Neural cell (in vitro differentiated cells): Measurements from ENCODE around the gene LCLAT1. TPM values are rescaled to one million over a fixed set of nuclear protein-coding genes. Genes with fewer than 3 reads are reported as not detected.

Source experiments
- H2AFZ ChIP-seq: fragments of 200-600, 300-800 bp; sonication (generic), shearing (Covaris generic); 2 replicates; pipeline ENCODE4 v1.6.0; 2014; ENCODE audit warnings: low read depth, mild to moderate bottlenecking, antibody characterized with exemption, low read length, moderate library complexity
- H3F3A ChIP-seq: fragments of 200-600 bp; shearing (Covaris generic); 2 replicates; pipeline ENCODE4 v1.6.1; 2016; ENCODE audit warnings: mild to moderate bottlenecking, moderate library complexity, mixed read lengths, antibody characterized with exemption, low read length; ENCODE audit not compliant: insufficient read depth, poor library complexity, severe bottlenecking
- H3K27ac ChIP-seq: fragments of 200-600, 300-800 bp; sonication (generic), shearing (Covaris generic); 2 replicates; pipeline ENCODE4 v1.5.1; 2014; ENCODE audit warnings: mild to moderate bottlenecking, low read length, moderate library complexity
- H3K27me3 ChIP-seq: fragments of 300-800, 200-600 bp; sonication (generic), shearing (Covaris generic); 2 replicates; pipeline ENCODE4 v1.6.0; 2014; ENCODE audit warnings: mild to moderate bottlenecking, low read depth, low read length, moderate library complexity; ENCODE audit not compliant: insufficient read depth
- H3K36me3 ChIP-seq: fragments of 300-800, 200-600 bp; sonication (generic), shearing (Covaris generic); 2 replicates; pipeline ENCODE4 v1.5.1; 2014; ENCODE audit warnings: mild to moderate bottlenecking, antibody characterized with exemption, low read length, moderate library complexity; ENCODE audit not compliant: insufficient read depth
- H3K4me2 ChIP-seq: fragments of 300-800, 200-600 bp; sonication (generic), shearing (Covaris generic); 2 replicates; pipeline ENCODE4 v1.6.0; 2014; ENCODE audit warnings: mild to moderate bottlenecking, low read length
- H3K4me3 ChIP-seq: fragments of 300-800, 200-600 bp; sonication (generic), shearing (Covaris generic); 2 replicates; pipeline ENCODE4 v1.5.1; 2014; ENCODE audit warnings: mild to moderate bottlenecking, low read length, moderate library complexity
- H3K79me2 ChIP-seq: fragments of 200-600 bp; shearing (Covaris generic); replicated peaks from 2 replicates; pipeline ENCODE4 v1.6.0; 2014; ENCODE audit warnings: mild to moderate bottlenecking, low read length, moderate library complexity; ENCODE audit not compliant: insufficient read depth
- H3K9ac ChIP-seq: fragments of 300-800, 200-600 bp; sonication (generic), shearing (Covaris generic); 2 replicates; pipeline ENCODE4 v1.6.1; 2016; ENCODE audit warnings: mild to moderate bottlenecking, low read length, mixed read lengths
- H3K9me2 ChIP-seq: fragments of 200-600 bp; shearing (Covaris generic); 2 replicates; pipeline ENCODE4 v1.6.1; 2016; ENCODE audit warnings: mild to moderate bottlenecking, low read length, mixed read lengths; ENCODE audit not compliant: insufficient read depth
- H3K9me3 ChIP-seq: fragments of 200-600, 300-800 bp; sonication (generic), shearing (Covaris generic); 2 replicates; pipeline ENCODE4 v1.6.1; 2016; ENCODE audit warnings: mild to moderate bottlenecking, mixed run types, low read length, moderate library complexity, mixed read lengths
- H4K20me1 ChIP-seq: fragments of 200-600 bp; shearing (Covaris generic); 2 replicates; pipeline ENCODE4 v1.6.1; 2016; ENCODE audit warnings: mild to moderate bottlenecking, mixed run types; ENCODE audit not compliant: insufficient read depth
- CTCF ChIP-seq: fragments of 450-650 bp; IDR thresholded peaks from 2 replicates; pipeline ENCODE4 v1.5.1; 2014; ENCODE audit warnings: antibody characterized with exemption, mild to moderate bottlenecking, moderate library complexity; ENCODE audit not compliant: poor library complexity, severe bottlenecking
- EP300 ChIP-seq: fragments of 450-650 bp; conservative IDR thresholded peaks from 2 replicates; pipeline ENCODE4 v1.6.1; 2014; ENCODE audit warnings: antibody characterized with exemption, mild to moderate bottlenecking, moderate library complexity; ENCODE audit not compliant: poor library complexity, severe bottlenecking
- EZH2 ChIP-seq: fragments of 200-600, 300-800 bp; shearing (Covaris generic), sonication (generic); IDR thresholded peaks from 2 replicates; pipeline ENCODE4 v1.6.1; 2014; ENCODE audit warnings: antibody characterized with exemption, low read length, borderline replicate concordance, mild to moderate bottlenecking; ENCODE audit not compliant: insufficient read depth, poor library complexity, severe bottlenecking
- MXI1 ChIP-seq: fragments of 450-650 bp; conservative IDR thresholded peaks from 2 replicates; pipeline ENCODE4 v1.6.1; 2014; ENCODE audit warnings: antibody characterized with exemption, mild to moderate bottlenecking; ENCODE audit not compliant: poor library complexity, severe bottlenecking
- POLR2AphosphoS5 ChIP-seq: IDR thresholded peaks from 2 replicates; pipeline ENCODE4 v1.6.1; 2012
- RAD21 ChIP-seq: fragments of 450-650 bp; conservative IDR thresholded peaks from 2 replicates; pipeline ENCODE4 v1.6.1; 2014; ENCODE audit warnings: antibody characterized with exemption, mild to moderate bottlenecking, moderate library complexity
- SMC3 ChIP-seq: fragments of 450-650 bp; conservative IDR thresholded peaks from 2 replicates; pipeline ENCODE4 v1.6.1; 2014; ENCODE audit warnings: antibody characterized with exemption, mild to moderate bottlenecking, moderate library complexity; ENCODE audit not compliant: poor library complexity
- TAF1 ChIP-seq: IDR thresholded peaks from 2 replicates; pipeline ENCODE4 v1.6.1; 2012; ENCODE audit warnings: low read depth
- polyA plus RNA-seq: library from polyadenylated mRNA; depleted of rRNA; stranded (reverse); fragments of >200 nt; gene quantifications from 2 replicates; pipeline ENCODE4 v1.2.3, GENCODE V29; 2014
- TF ChIP-seq, protein P1 (sequence below): IDR thresholded peaks from 2 replicates; pipeline ENCODE4 v1.6.1; 2012; ENCODE audit warnings: borderline replicate concordance

LCLAT1 gene
- polyA plus RNA-seq, 1 donor from 2014 or later, result 5.8 TPM

- Histone ChIP-seq H4K20me1 (no peaks in the 10 kb centered on the region), H3F3A (no peaks in the 10 kb centered on the region)
These were observed 112.7 kb downstream of the LCLAT1 start for GRCh38 chr2:30559544-30560275.

DNA sequence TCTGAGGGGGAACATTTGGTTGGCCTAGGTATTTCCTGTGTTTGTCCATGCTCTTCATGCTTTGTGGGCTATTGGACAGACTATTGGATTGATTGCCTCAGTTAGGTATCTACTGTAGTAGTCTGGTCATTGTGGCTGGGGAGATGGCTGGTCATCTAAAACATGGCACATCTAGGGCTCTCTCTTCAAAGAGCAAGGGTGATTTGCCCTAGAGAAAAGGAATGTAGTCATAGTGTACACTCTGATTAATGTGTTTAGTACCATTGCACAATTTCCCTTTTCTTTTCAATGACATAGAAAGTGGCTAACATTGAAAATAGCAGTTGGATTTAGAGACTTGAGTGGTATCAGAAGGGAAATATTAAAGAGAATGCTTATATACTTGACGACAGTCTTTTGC, 114.3 kb downstream of the LCLAT1 start:
- H3K4me2 ChIP-seq, result no peak overlapping the region
- H3K36me3 ChIP-seq, result no peaks in the 10 kb centered on the region
- no peak overlapping the region for H2AFZ ChIP-seq
- no peaks in the 10 kb centered on the region for H3K79me2 ChIP-seq
- no peak overlapping the region for H3K4me3 ChIP-seq
- H3K27me3 ChIP-seq, result no peaks in the 10 kb centered on the region
- H3F3A ChIP-seq, result no peaks in the 10 kb centered on the region
- H3K27ac ChIP-seq, result no peak overlapping the region
- no peaks in the 10 kb centered on the region for H3K9me3 ChIP-seq
- H3K9ac ChIP-seq, result no peak overlapping the region
- no peaks in the 10 kb centered on the region for H4K20me1 ChIP-seq
- H3K9me2 ChIP-seq, result no peaks in the 10 kb centered on the region
- TF ChIP-seq EP300 (no peak), EZH2 (no peak), MXI1 (no peak), TAF1 (no peak), POLR2AphosphoS5 (no peak), CTCF (no peak), RAD21 (no peak)
- TF ChIP-seq, protein P1, sequence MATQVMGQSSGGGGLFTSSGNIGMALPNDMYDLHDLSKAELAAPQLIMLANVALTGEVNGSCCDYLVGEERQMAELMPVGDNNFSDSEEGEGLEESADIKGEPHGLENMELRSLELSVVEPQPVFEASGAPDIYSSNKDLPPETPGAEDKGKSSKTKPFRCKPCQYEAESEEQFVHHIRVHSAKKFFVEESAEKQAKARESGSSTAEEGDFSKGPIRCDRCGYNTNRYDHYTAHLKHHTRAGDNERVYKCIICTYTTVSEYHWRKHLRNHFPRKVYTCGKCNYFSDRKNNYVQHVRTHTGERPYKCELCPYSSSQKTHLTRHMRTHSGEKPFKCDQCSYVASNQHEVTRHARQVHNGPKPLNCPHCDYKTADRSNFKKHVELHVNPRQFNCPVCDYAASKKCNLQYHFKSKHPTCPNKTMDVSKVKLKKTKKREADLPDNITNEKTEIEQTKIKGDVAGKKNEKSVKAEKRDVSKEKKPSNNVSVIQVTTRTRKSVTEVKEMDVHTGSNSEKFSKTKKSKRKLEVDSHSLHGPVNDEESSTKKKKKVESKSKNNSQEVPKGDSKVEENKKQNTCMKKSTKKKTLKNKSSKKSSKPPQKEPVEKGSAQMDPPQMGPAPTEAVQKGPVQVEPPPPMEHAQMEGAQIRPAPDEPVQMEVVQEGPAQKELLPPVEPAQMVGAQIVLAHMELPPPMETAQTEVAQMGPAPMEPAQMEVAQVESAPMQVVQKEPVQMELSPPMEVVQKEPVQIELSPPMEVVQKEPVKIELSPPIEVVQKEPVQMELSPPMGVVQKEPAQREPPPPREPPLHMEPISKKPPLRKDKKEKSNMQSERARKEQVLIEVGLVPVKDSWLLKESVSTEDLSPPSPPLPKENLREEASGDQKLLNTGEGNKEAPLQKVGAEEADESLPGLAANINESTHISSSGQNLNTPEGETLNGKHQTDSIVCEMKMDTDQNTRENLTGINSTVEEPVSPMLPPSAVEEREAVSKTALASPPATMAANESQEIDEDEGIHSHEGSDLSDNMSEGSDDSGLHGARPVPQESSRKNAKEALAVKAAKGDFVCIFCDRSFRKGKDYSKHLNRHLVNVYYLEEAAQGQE, result no peak

More at GRCh38 chr2:30559544-30560275, 112.7 kb downstream of the LCLAT1 start:
- Histone ChIP-seq H3K9ac (no peak overlapping the region), H3K9me2 (no peaks in the 10 kb centered on the region), H2AFZ (no peak overlapping the region), H3K9me3 (no peaks in the 10 kb centered on the region), H3K79me2 (no peaks in the 10 kb centered on the region), H3K4me2 (no peak overlapping the region), H3K27me3 (no peaks in the 10 kb centered on the region), H3K27ac (no peak overlapping the region), H3K4me3 (no peak overlapping the region), H3K36me3 (no peaks in the 10 kb centered on the region)
- TF ChIP-seq TAF1 (no peak), POLR2AphosphoS5 (no peak), MXI1 (no peak), RAD21 (no peak), EP300 (no peak), CTCF (no peak), SMC3 (no peak), EZH2 (no peak)
- TF ChIP-seq, protein P1, result no peak
